HUES6 (cell line): ENCODE data around the gene PEX14.

Experiments
- H3K27ac ChIP-seq: 2 replicates; pipeline ENCODE4 v1.7.0; 2013; ENCODE audit warnings: low read depth, mild to moderate bottlenecking, low read length, inconsistent platforms
- H3K27me3 ChIP-seq: 2 replicates; pipeline ENCODE4 v1.6.1; 2013; ENCODE audit warnings: low read length; ENCODE audit not compliant: control insufficient read depth, insufficient read depth
- H3K36me3 ChIP-seq: 2 replicates; pipeline ENCODE4 v1.6.1; 2013; ENCODE audit warnings: low read length; ENCODE audit not compliant: control insufficient read depth, insufficient read depth
- H3K4me1 ChIP-seq: 2 replicates; pipeline ENCODE4 v1.6.1; 2013; ENCODE audit warnings: low read length; ENCODE audit not compliant: control insufficient read depth, insufficient read depth
- H3K4me3 ChIP-seq: 2 replicates; pipeline ENCODE4 v1.5.1; 2013; ENCODE audit warnings: low read depth, low read length
- H3K9ac ChIP-seq: one replicate; pipeline ENCODE4 v1.6.1; 2013; ENCODE audit warnings: mild to moderate bottlenecking, low read length
- H3K9me3 ChIP-seq: 2 replicates; pipeline ENCODE4 v1.6.1; 2013; ENCODE audit warnings: low read depth, low read length; ENCODE audit not compliant: control insufficient read depth, insufficient read depth

The PEX14 gene

GRCh38 chr1:10623686-10624145 lies 149.0 kb downstream of the PEX14 start:
- Histone ChIP-seq H3K36me3 (peaks cover 19% of the 10 kb centered on the region), H3K9ac (no peak overlapping the region), H3K27me3 (no peaks in the 10 kb centered on the region), H3K4me3 (no peak overlapping the region), H3K4me1 (no peaks in the 10 kb centered on the region), H3K9me3 (no peaks in the 10 kb centered on the region), H3K27ac (no peak overlapping the region)

- Histone ChIP-seq H3K4me1 (no peaks in the 10 kb centered on the region), H3K36me3 (peaks cover 19% of the 10 kb centered on the region), H3K9ac (no peak overlapping the region), H3K27ac (no peak overlapping the region), H3K4me3 (no peak overlapping the region), H3K27me3 (no peaks in the 10 kb centered on the region), H3K9me3 (no peaks in the 10 kb centered on the region)
Measured at GRCh38 chr1:10624256-10625050, 149.7 kb downstream of the PEX14 start.

GRCh38 chr1:10625076-10625475 lies 150.3 kb downstream of the PEX14 start:
- H3K27me3 ChIP-seq, result no peaks in the 10 kb centered on the region
- peaks cover 24% of the 10 kb centered on the region for H3K36me3 ChIP-seq
- H3K9me3 ChIP-seq, result no peaks in the 10 kb centered on the region
- no peak overlapping the region for H3K27ac ChIP-seq
- H3K4me3 ChIP-seq, result no peak overlapping the region
- no peak overlapping the region for H3K9ac ChIP-seq
- H3K4me1 ChIP-seq, result no peaks in the 10 kb centered on the region

GRCh38 chr1:10625554-10625953 lies 150.8 kb downstream of the PEX14 start:
- Histone ChIP-seq H3K27me3 (no peaks in the 10 kb centered on the region), H3K4me1 (peaks cover 2% of the 10 kb centered on the region; the same call in 1 of the 2 replicates), H3K4me3 (no peak overlapping the region), H3K9me3 (no peaks in the 10 kb centered on the region), H3K9ac (no peak overlapping the region), H3K36me3 (peaks cover 24% of the 10 kb centered on the region), H3K27ac (no peak overlapping the region)

- no peaks in the 10 kb centered on the region for H3K9me3 ChIP-seq
- no peaks in the 10 kb centered on the region for H3K27me3 ChIP-seq
- peaks cover 9% of the 10 kb centered on the region for H3K4me1 ChIP-seq
- H3K27ac ChIP-seq, result no peak overlapping the region
- peaks cover 24% of the 10 kb centered on the region for H3K36me3 ChIP-seq
- H3K9ac ChIP-seq, result no peak overlapping the region
- H3K4me3 ChIP-seq, result no peak overlapping the region
Measured at GRCh38 chr1:10626131-10626731, 151.5 kb downstream of the PEX14 start.

GRCh38 chr1:10626791-10627410 lies 152.2 kb downstream of the PEX14 start:
- Histone ChIP-seq H3K4me1 (peaks cover 16% of the 10 kb centered on the region), H3K9ac (no peak overlapping the region), H3K27me3 (no peaks in the 10 kb centered on the region), H3K9me3 (no peaks in the 10 kb centered on the region), H3K36me3 (peaks cover 24% of the 10 kb centered on the region), H3K4me3 (no peak overlapping the region), H3K27ac (no peak overlapping the region)

- Histone ChIP-seq H3K4me3 (no peak overlapping the region), H3K4me1 (peaks cover 32% of the 10 kb centered on the region), H3K27me3 (no peaks in the 10 kb centered on the region), H3K36me3 (peaks cover 24% of the 10 kb centered on the region), H3K27ac (no peak overlapping the region), H3K9me3 (no peaks in the 10 kb centered on the region), H3K9ac (no peak overlapping the region)
Measured at GRCh38 chr1:10628685-10629084, 153.9 kb downstream of the PEX14 start.

- Histone ChIP-seq H3K27me3 (no peaks in the 10 kb centered on the region), H3K27ac (no peak overlapping the region)
Measured at GRCh38 chr1:10629091-10629815, 154.5 kb downstream of the PEX14 start.

GRCh38 chr1:10629816-10630571 lies 155.2 kb downstream of the PEX14 start:
- Histone ChIP-seq H3K9ac (no peak overlapping the region), H3K4me3 (no peak overlapping the region), H3K9me3 (no peaks in the 10 kb centered on the region), H3K36me3 (peaks cover 13% of the 10 kb centered on the region), H3K27ac (no peak overlapping the region), H3K4me1 (peaks cover 40% of the 10 kb centered on the region), H3K27me3 (no peaks in the 10 kb centered on the region)

More at GRCh38 chr1:10629091-10629815, 154.5 kb downstream of the PEX14 start:
- Histone ChIP-seq H3K4me1 (peaks cover 32% of the 10 kb centered on the region), H3K9ac (no peak overlapping the region), H3K4me3 (no peak overlapping the region), H3K36me3 (peaks cover 20% of the 10 kb centered on the region), H3K9me3 (no peaks in the 10 kb centered on the region)

GRCh38 chr1:10630661-10631120 lies 155.9 kb downstream of the PEX14 start:
- Histone ChIP-seq H3K9me3 (no peaks in the 10 kb centered on the region), H3K27me3 (no peaks in the 10 kb centered on the region), H3K9ac (no peak overlapping the region), H3K27ac (no peak overlapping the region), H3K4me1 (peaks cover 43% of the 10 kb centered on the region), H3K36me3 (peaks cover 12% of the 10 kb centered on the region; the same call in 1 of the 2 replicates), H3K4me3 (no peak overlapping the region)
